ENCODE data around the gene TSPAN18. TPM values are rescaled to one million over a fixed set of nuclear protein-coding genes. Genes with fewer than 3 reads are reported as not detected.

Gene TSPAN18
- total and polyA plus RNA-seq, 2 experiments from 2014 or later = 9.5 to 21.5 TPM

GRCh38 chr11:44701276-44701675 is 25.5 kb upstream of the TSPAN18 start:
- H3K36me3 ChIP-seq (replicated peaks; ENCODE audit: insufficient read depth, low read depth) = no peaks in the 10 kb centered on the region
- H3K4me2 ChIP-seq = no peak overlapping the region
- no peaks in the 10 kb centered on the region for H3K27me3 ChIP-seq
- no peaks in the 10 kb centered on the region for H3K9me2 ChIP-seq (replicated peaks; ENCODE audit: insufficient read depth)
- no peak overlapping the region for H3K4me3 ChIP-seq
- 10% methylated on average over 2 of the region's 2 CpGs for WGBS (ENCODE audit: low lambda C conversion rate, missing lambda C conversion rate)
- H3K27ac ChIP-seq = no peak overlapping the region
- no peaks in the 10 kb centered on the region for H3K79me2 ChIP-seq
- TF ChIP-seq EZH2phosphoT487 (IDR thresholded peaks at IDR 0.05; ENCODE audit: low read depth, severe bottlenecking, unreplicated experiment) = no peak
- TF ChIP-seq EZH2 (IDR thresholded peaks at IDR 0.05; ENCODE audit: borderline replicate concordance) = no peak
- no peak for TF ChIP-seq CTCF (IDR thresholded peaks at IDR 0.05; ENCODE audit: poor library complexity)
- H3K9me3 ChIP-seq (ENCODE audit: low read depth) = no peaks in the 10 kb centered on the region
- H2AFZ ChIP-seq = no peak overlapping the region
- H4K20me1 ChIP-seq (ENCODE audit: insufficient read depth, poor library complexity, severe bottlenecking) = no peaks in the 10 kb centered on the region
- no peak for DNase-seq (ENCODE audit: low spot score)
- H3K4me1 ChIP-seq (ENCODE audit: insufficient read depth) = peaks cover 4% of the 10 kb centered on the region

GRCh38 chr11:44702889-44703288 is 23.9 kb upstream of the TSPAN18 start:
- Histone ChIP-seq H3K4me1 (ENCODE audit: insufficient read depth) (peaks cover 4% of the 10 kb centered on the region), H3K36me3 (replicated peaks; ENCODE audit: insufficient read depth, low read depth) (no peaks in the 10 kb centered on the region), H3K27me3 (no peaks in the 10 kb centered on the region), H2AFZ (no peak overlapping the region), H3K4me3 (no peak overlapping the region), H3K9me3 (ENCODE audit: low read depth) (no peaks in the 10 kb centered on the region), H3K79me2 (no peaks in the 10 kb centered on the region), H3K27ac (no peak overlapping the region), H3K4me2 (no peak overlapping the region), H3K9me2 (replicated peaks; ENCODE audit: insufficient read depth) (no peaks in the 10 kb centered on the region), H4K20me1 (ENCODE audit: insufficient read depth, poor library complexity, severe bottlenecking) (no peaks in the 10 kb centered on the region)
- DNase-seq (ENCODE audit: low spot score) = peak; percentile 24
- WGBS (ENCODE audit: low lambda C conversion rate, missing lambda C conversion rate) = 45% methylated on average over 4 of the region's 4 CpGs
- no peak for TF ChIP-seq EZH2phosphoT487 (IDR thresholded peaks at IDR 0.05; ENCODE audit: low read depth, severe bottlenecking, unreplicated experiment)
- TF ChIP-seq CTCF (IDR thresholded peaks at IDR 0.05; ENCODE audit: poor library complexity) = no peak
- TF ChIP-seq EZH2 (IDR thresholded peaks at IDR 0.05; ENCODE audit: borderline replicate concordance) = no peak

- H3K36me3 ChIP-seq (replicated peaks; ENCODE audit: insufficient read depth, low read depth) = no peaks in the 10 kb centered on the region
- no peak for TF ChIP-seq CTCF (IDR thresholded peaks at IDR 0.05; ENCODE audit: poor library complexity)
- H3K79me2 ChIP-seq = no peaks in the 10 kb centered on the region
- H3K4me3 ChIP-seq = no peak overlapping the region
- H2AFZ ChIP-seq = no peak overlapping the region
- H3K9me2 ChIP-seq (replicated peaks; ENCODE audit: insufficient read depth) = no peaks in the 10 kb centered on the region
- no peak for DNase-seq (ENCODE audit: low spot score)
- no peaks in the 10 kb centered on the region for H3K9me3 ChIP-seq (ENCODE audit: low read depth)
- peaks cover 11% of the 10 kb centered on the region for H3K4me1 ChIP-seq (ENCODE audit: insufficient read depth)
- H3K4me2 ChIP-seq = no peak overlapping the region
- 88% methylated on average over 2 of the region's 2 CpGs for WGBS (ENCODE audit: low lambda C conversion rate, missing lambda C conversion rate)
- H3K27me3 ChIP-seq = no peaks in the 10 kb centered on the region
- no peak overlapping the region for H3K27ac ChIP-seq
- no peaks in the 10 kb centered on the region for H4K20me1 ChIP-seq (ENCODE audit: insufficient read depth, poor library complexity, severe bottlenecking)
Observed at GRCh38 chr11:44707094-44707493, 19.7 kb upstream of the TSPAN18 start.

DNA sequence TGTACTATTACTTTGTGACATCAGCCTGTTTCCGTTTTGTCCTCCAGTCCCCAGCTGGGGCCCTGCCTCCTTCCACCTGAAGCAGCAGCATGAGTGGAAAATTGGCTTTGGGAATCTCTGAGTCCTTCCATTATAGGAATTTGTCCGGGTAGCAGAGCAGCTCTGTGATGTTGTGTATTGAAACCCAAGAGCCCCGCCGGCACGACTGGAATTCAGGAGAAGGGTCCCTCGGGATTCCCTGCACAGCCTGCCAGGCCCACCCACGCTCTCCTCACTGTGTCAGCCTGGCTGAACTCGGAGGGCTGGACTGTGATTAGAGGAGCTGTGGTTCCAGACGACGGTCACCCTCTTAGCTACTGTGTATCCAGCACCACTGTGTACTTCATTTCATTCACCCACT is 18.8 kb upstream of the TSPAN18 start:
- WGBS (ENCODE audit: low lambda C conversion rate, missing lambda C conversion rate) = 70% methylated on average over 10 of the region's 10 CpGs
- H3K79me2 ChIP-seq = no peaks in the 10 kb centered on the region
- H3K27me3 ChIP-seq = no peaks in the 10 kb centered on the region
- no peak overlapping the region for H3K27ac ChIP-seq
- no peak overlapping the region for H3K4me2 ChIP-seq
- no peaks in the 10 kb centered on the region for H3K9me2 ChIP-seq (replicated peaks; ENCODE audit: insufficient read depth)
- no peak overlapping the region for H3K4me3 ChIP-seq
- H2AFZ ChIP-seq = no peak overlapping the region
- H3K4me1 ChIP-seq (ENCODE audit: insufficient read depth) = peaks cover 11% of the 10 kb centered on the region
- no peak for DNase-seq (ENCODE audit: low spot score)
- TF ChIP-seq EZH2phosphoT487 (IDR thresholded peaks at IDR 0.05; ENCODE audit: low read depth, severe bottlenecking, unreplicated experiment) = no peak
- no peak for TF ChIP-seq EZH2 (IDR thresholded peaks at IDR 0.05; ENCODE audit: borderline replicate concordance)
- no peak for TF ChIP-seq CTCF (IDR thresholded peaks at IDR 0.05; ENCODE audit: poor library complexity)
- H3K36me3 ChIP-seq (replicated peaks; ENCODE audit: insufficient read depth, low read depth) = no peaks in the 10 kb centered on the region
- H4K20me1 ChIP-seq (ENCODE audit: insufficient read depth, poor library complexity, severe bottlenecking) = no peaks in the 10 kb centered on the region
- no peaks in the 10 kb centered on the region for H3K9me3 ChIP-seq (ENCODE audit: low read depth)
